Upper lobe of right lung (tissue), 1 donor: ENCODE measurements around the gene SNCA. TPM values are rescaled to one million over a fixed set of nuclear protein-coding genes. Genes with fewer than 3 reads are reported as not detected.

ENCODE experiments used
- ATAC-seq: fragments of 200-7000 bp; cut with Tn5 transposase; one replicate; pipeline ENCODE4 v1.9.1; 2020; ENCODE audit warnings: mild to moderate bottlenecking, moderate library complexity
- DNase-seq: peaks from one replicate; pipeline ENCODE4 v3.0.0-alpha.2; 2020
- H3K27ac ChIP-seq: fragments of 200-600 bp; one replicate; pipeline ENCODE4 v1.8.0; 2022
- H3K27me3 ChIP-seq: fragments of 200-600 bp; one replicate; pipeline ENCODE4 v1.8.0; 2022; ENCODE audit warnings: mild to moderate bottlenecking
- H3K36me3 ChIP-seq: fragments of 200-600 bp; one replicate; pipeline ENCODE4 v1.8.0; 2022
- H3K4me1 ChIP-seq: fragments of 200-600 bp; one replicate; pipeline ENCODE4 v1.8.0; 2022
- H3K4me3 ChIP-seq: fragments of 200-600 bp; one replicate; pipeline ENCODE4 v1.8.0; 2022; ENCODE audit warnings: mild to moderate bottlenecking
- H3K9me3 ChIP-seq: fragments of 200-600 bp; one replicate; pipeline ENCODE4 v1.8.0; 2022
- CTCF ChIP-seq: fragments of 200-600 bp; IDR thresholded peaks from one replicate; pipeline ENCODE4 v1.8.0; 2022; ENCODE audit warnings: antibody characterized with exemption
- intact Hi-C: fragments of 100-400 bp; cut with DNase I; formaldehyde crosslinking; loops from one replicate; pipeline ENCODE4 v1.11.0; 2022
- total RNA-seq: library from RNA; stranded (reverse); fragmentation: NEBNext Ultra II Directional; extraction: Animal tissue kit (Norgen Biotek cat#: 25700); gene quantifications from one replicate; pipeline ENCODE4 v1.2.1, GENCODE V29; 2021
- donor health status: DM: no; HTN: yes; CAD: no; lungs with severe emphysema.

The SNCA gene
- total RNA-seq, 1 donor from 2014 or later: 12.1 TPM

GRCh38 chr4:89727238-89727637, 109.7 kb downstream of the SNCA start:
- no peak for ATAC-seq
- no peaks in the 10 kb centered on the region for H3K9me3 ChIP-seq
- intact Hi-C loops: no loop called here

GRCh38 chr4:89725268-89725667, 111.7 kb downstream of the SNCA start:
- Histone ChIP-seq H3K4me1 (no peaks in the 10 kb centered on the region), H3K36me3 (no peaks in the 10 kb centered on the region), H3K27ac (no peak overlapping the region), H3K9me3 (no peaks in the 10 kb centered on the region), H3K4me3 (no peak overlapping the region), H3K27me3 (no peaks in the 10 kb centered on the region)
- ATAC-seq: no peak
- no peak for TF ChIP-seq CTCF
- intact Hi-C loops: no loop called here
- DNase-seq: no peak

More at GRCh38 chr4:89727238-89727637, 109.7 kb downstream of the SNCA start:
- no peak for DNase-seq
- H3K4me1 ChIP-seq: no peaks in the 10 kb centered on the region
- H3K27me3 ChIP-seq: no peaks in the 10 kb centered on the region
- no peaks in the 10 kb centered on the region for H3K36me3 ChIP-seq
- no peak overlapping the region for H3K4me3 ChIP-seq
- no peak overlapping the region for H3K27ac ChIP-seq
- no peak for TF ChIP-seq CTCF

- no peaks in the 10 kb centered on the region for H3K36me3 ChIP-seq
- no peak for DNase-seq
- H3K4me3 ChIP-seq: no peak overlapping the region
- intact Hi-C loops: no loop called here
- H3K4me1 ChIP-seq: no peaks in the 10 kb centered on the region
- H3K27me3 ChIP-seq: no peaks in the 10 kb centered on the region
- no peak for TF ChIP-seq CTCF
- no peak overlapping the region for H3K27ac ChIP-seq
- ATAC-seq: no peak
- no peaks in the 10 kb centered on the region for H3K9me3 ChIP-seq
Observed at GRCh38 chr4:89724716-89725115, 112.2 kb downstream of the SNCA start.

- TF ChIP-seq CTCF: no peak
- H3K36me3 ChIP-seq: no peaks in the 10 kb centered on the region
- no peaks in the 10 kb centered on the region for H3K4me1 ChIP-seq
- ATAC-seq (no peak), DNase-seq (no peak)
- intact Hi-C loops: no loop called here
- no peak overlapping the region for H3K4me3 ChIP-seq
- no peaks in the 10 kb centered on the region for H3K27me3 ChIP-seq
- H3K9me3 ChIP-seq: no peaks in the 10 kb centered on the region
- H3K27ac ChIP-seq: no peak overlapping the region
Observed at GRCh38 chr4:89723096-89723495, 113.9 kb downstream of the SNCA start.

GRCh38 chr4:89722517-89722916, 114.4 kb downstream of the SNCA start:
- TF ChIP-seq CTCF: no peak
- no peak for DNase-seq
- H3K36me3 ChIP-seq: no peaks in the 10 kb centered on the region
- H3K27ac ChIP-seq: no peak overlapping the region
- ATAC-seq: no peak
- H3K27me3 ChIP-seq: no peaks in the 10 kb centered on the region
- no peaks in the 10 kb centered on the region for H3K4me1 ChIP-seq
- no peaks in the 10 kb centered on the region for H3K9me3 ChIP-seq
- intact Hi-C loops: no loop called here
- no peak overlapping the region for H3K4me3 ChIP-seq

- ATAC-seq (no peak), DNase-seq (no peak)
- Histone ChIP-seq H3K4me1 (no peaks in the 10 kb centered on the region), H3K36me3 (no peaks in the 10 kb centered on the region), H3K27ac (no peak overlapping the region), H3K27me3 (no peaks in the 10 kb centered on the region), H3K9me3 (no peaks in the 10 kb centered on the region), H3K4me3 (no peak overlapping the region)
- TF ChIP-seq CTCF: no peak
- intact Hi-C loops: no loop called here
Observed at GRCh38 chr4:89720981-89721380, 116.0 kb downstream of the SNCA start.
